ENCODE results near the gene XRCC4. TPM values are rescaled to one million over a fixed set of nuclear protein-coding genes. Genes with fewer than 3 reads are reported as not detected.
A peak's percentile ranks its signal among the peaks of the same experiment; 100 is the strongest.

The XRCC4 gene
- polyA plus RNA-seq, 1 of the 3 experiments (the other 2 are of a cell fraction) = 1.8 TPM

DNA sequence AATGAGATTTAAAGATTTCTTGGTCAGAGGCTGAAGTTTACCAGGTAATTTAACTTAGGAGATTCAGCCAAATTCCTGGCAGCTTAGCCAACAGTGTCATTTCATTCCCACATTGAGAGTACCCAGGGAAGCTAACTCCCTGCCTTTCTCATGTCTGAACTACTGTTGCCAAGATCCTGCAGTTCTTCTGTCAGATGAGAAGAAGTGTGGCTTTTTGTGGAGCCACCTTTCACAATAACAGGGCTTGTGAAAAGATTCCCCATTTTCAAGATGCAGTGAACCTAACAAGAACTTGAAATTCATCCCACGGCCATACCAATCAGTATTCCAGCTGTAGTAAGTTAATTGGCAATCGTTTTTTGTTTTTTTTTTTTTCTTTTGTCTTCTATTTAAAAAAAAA lies 176.4 kb downstream of the XRCC4 start (continued):
- TF ChIP-seq, protein P1, sequence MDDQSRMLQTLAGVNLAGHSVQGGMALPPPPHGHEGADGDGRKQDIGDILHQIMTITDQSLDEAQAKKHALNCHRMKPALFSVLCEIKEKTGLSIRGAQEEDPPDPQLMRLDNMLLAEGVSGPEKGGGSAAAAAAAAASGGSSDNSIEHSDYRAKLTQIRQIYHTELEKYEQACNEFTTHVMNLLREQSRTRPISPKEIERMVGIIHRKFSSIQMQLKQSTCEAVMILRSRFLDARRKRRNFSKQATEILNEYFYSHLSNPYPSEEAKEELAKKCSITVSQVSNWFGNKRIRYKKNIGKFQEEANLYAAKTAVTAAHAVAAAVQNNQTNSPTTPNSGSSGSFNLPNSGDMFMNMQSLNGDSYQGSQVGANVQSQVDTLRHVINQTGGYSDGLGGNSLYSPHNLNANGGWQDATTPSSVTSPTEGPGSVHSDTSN (IDR thresholded peaks at IDR 0.05) = no peak
- no peak for TF ChIP-seq NFIC (IDR thresholded peaks at IDR 0.05; ENCODE audit: borderline replicate concordance)
- no peak for TF ChIP-seq TEAD4 (IDR thresholded peaks at IDR 0.05; ENCODE audit: borderline replicate concordance, insufficient read depth)
- no peak for TF ChIP-seq CHD2 (IDR thresholded peaks at IDR 0.05; ENCODE audit: low read length, partially characterized antibody)
- no peak for TF ChIP-seq RFX5 (IDR thresholded peaks at IDR 0.05; ENCODE audit: low read length)

DNA sequence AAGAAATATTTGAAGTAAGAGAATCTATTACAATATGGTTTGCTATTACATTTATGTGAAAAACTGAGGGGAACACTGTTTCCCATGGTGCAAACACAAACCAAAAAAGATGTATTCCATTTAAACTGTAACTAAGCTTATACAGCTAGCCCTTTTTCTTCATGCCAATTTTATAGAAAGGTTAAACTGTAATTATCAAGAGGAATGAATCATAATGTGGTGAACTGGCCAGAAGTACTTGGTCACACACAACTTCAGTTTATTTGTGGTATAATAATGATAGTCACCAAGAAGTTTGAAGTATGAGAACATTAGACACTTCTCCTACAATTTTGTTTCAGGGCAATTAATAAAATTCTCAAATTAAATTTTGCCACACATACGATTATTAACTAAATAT lies 177.9 kb downstream of the XRCC4 start:
- no peak for DNase-seq
- no peaks in the 10 kb centered on the region; a peak in 1 of 4 replicates for H3K4me1 ChIP-seq (ENCODE audit: control insufficient read depth in 1 of 2, insufficient read depth in 2 of 2, low read depth in 1 of 2, low read length in 1 of 2)
- no peaks in the 10 kb centered on the region for H4K20me1 ChIP-seq (ENCODE audit: insufficient read depth)
- H3K79me2 ChIP-seq (ENCODE audit: insufficient read depth) = no peaks in the 10 kb centered on the region
- H3K9me2 ChIP-seq = 0 out of 2 replicates have a peak, but pooled peaks cover 4% of the 10 kb centered on the region
- H3K27ac ChIP-seq (ENCODE audit: low read depth in 2 of 2, low read length in 1 of 2) = no peak overlapping the region
- H3K9ac ChIP-seq = no peak overlapping the region
- H3F3A ChIP-seq (replicated peaks; ENCODE audit: insufficient read depth) = no peaks in the 10 kb centered on the region
- no peak overlapping the region for H3K4me2 ChIP-seq
- peaks cover 0 to 4% of the 10 kb centered on the region in 2 experiments for H3K36me3 ChIP-seq (replicated peaks in 1 of 2; ENCODE audit: control insufficient read depth in 1 of 2, insufficient read depth in 2 of 2, low read length in 1 of 2)
- 78% methylated on average over 1 of the region's 1 CpG for WGBS (ENCODE audit: low lambda C conversion rate)
- H2AFZ ChIP-seq (ENCODE audit: low read depth) = no peak overlapping the region
- H3K27me3 ChIP-seq (ENCODE audit: insufficient read depth) = no peaks in the 10 kb centered on the region
- ChIA-PET CTCF (no interaction called here), POLR2A (no interaction called here)
- no peak overlapping the region for H3K4me3 ChIP-seq (ENCODE audit: low read depth in 2 of 2, low read length in 1 of 2)
- no peaks in the 10 kb centered on the region for H3K9me3 ChIP-seq
- TF ChIP-seq FOSL2 (IDR thresholded peaks at IDR 0.05; ENCODE audit: borderline replicate concordance, low read depth) = peak; percentile 8; the same call in 1 of the 2 replicates
- no peak for TF ChIP-seq NFIC (IDR thresholded peaks at IDR 0.05; ENCODE audit: borderline replicate concordance)

DNA sequence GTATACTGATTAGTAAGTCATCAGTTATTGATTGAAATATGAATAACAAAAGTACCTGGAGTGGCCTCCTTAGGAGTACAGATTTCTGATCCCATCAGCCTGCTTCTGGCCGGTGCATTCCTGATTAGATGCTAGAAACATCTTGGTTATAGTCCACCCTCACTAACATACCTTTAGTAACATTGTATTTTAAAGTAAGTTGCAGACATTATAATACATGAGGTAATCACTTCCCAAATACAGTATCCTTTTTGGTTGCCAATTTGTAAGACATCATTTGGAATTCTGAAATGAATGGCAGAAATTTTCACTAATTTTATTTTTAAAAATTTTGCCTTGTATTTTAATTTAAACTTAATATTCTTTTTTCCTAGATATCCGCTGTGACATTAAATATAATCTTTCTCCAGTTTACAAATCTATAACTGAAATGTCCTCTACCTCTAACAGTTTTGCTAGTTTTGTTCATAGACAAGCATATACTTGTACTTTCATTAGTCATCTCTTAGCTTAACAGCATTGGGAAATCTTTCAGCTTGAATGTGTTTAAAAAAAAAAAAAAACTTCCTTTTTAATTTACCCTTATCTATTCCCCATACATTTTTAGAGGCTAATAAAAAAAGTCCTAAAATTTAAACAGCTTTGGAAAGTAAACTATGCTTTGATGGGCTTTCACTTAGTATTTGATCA lies 178.9 kb downstream of the XRCC4 start:
- WGBS (ENCODE audit: low lambda C conversion rate) = 99% methylated on average over 2 of the region's 2 CpGs
- DNase-seq = no peak
- Histone ChIP-seq H3F3A (replicated peaks; ENCODE audit: insufficient read depth) (no peaks in the 10 kb centered on the region), H3K27ac (ENCODE audit: low read depth in 2 of 2, low read length in 1 of 2) (no peak overlapping the region), H3K9me2 (0 out of 2 replicates have a peak, but pooled peaks cover 4% of the 10 kb centered on the region), H4K20me1 (ENCODE audit: insufficient read depth) (no peaks in the 10 kb centered on the region), H3K79me2 (ENCODE audit: insufficient read depth) (no peaks in the 10 kb centered on the region), H3K4me2 (no peak overlapping the region), H3K36me3 (replicated peaks in 1 of 2; ENCODE audit: control insufficient read depth in 1 of 2, insufficient read depth in 2 of 2, low read length in 1 of 2) (peaks cover 0 to 4% of the 10 kb centered on the region in 2 experiments), H3K4me1 (ENCODE audit: control insufficient read depth in 1 of 2, insufficient read depth in 2 of 2, low read depth in 1 of 2, low read length in 1 of 2) (no peaks in the 10 kb centered on the region; a peak in 1 of 4 replicates), H2AFZ (ENCODE audit: low read depth) (no peak overlapping the region), H3K9me3 (no peaks in the 10 kb centered on the region), H3K4me3 (ENCODE audit: low read depth in 2 of 2, low read length in 1 of 2) (no peak overlapping the region), H3K27me3 (ENCODE audit: insufficient read depth) (no peaks in the 10 kb centered on the region), H3K9ac (no peak overlapping the region)
- CTCF ChIA-PET = no interaction called here
- POLR2A ChIA-PET = no interaction called here
- no peak for TF ChIP-seq POLR2AphosphoS5 (IDR thresholded peaks at IDR 0.05; ENCODE audit: low read depth, low read length)
- no peak for TF ChIP-seq FOXJ3 (CRISPR knock-in tag; IDR thresholded peaks at IDR 0.05)
- TF ChIP-seq, protein P2, sequence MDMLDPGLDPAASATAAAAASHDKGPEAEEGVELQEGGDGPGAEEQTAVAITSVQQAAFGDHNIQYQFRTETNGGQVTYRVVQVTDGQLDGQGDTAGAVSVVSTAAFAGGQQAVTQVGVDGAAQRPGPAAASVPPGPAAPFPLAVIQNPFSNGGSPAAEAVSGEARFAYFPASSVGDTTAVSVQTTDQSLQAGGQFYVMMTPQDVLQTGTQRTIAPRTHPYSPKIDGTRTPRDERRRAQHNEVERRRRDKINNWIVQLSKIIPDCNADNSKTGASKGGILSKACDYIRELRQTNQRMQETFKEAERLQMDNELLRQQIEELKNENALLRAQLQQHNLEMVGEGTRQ (IDR thresholded peaks at IDR 0.05; ENCODE audit: borderline replicate concordance, low read depth, low read length) = no peak
- no peak for TF ChIP-seq RFX5 (IDR thresholded peaks at IDR 0.05; ENCODE audit: low read length)
- no peak for TF ChIP-seq EZH2phosphoT487 (IDR thresholded peaks at IDR 0.05; ENCODE audit: borderline replicate concordance, low read depth)
- TF ChIP-seq TAF1 (IDR thresholded peaks at IDR 0.05; ENCODE audit: borderline replicate concordance, low read depth, low read length) = no peak
- no peak for TF ChIP-seq FOSL2 (IDR thresholded peaks at IDR 0.05; ENCODE audit: borderline replicate concordance, low read depth)
- TF ChIP-seq SIN3A (IDR thresholded peaks at IDR 0.05; ENCODE audit: borderline replicate concordance, low read depth, low read length) = no peak
- no peak for TF ChIP-seq JUND (IDR thresholded peaks at IDR 0.05)
- TF ChIP-seq, protein P3, sequence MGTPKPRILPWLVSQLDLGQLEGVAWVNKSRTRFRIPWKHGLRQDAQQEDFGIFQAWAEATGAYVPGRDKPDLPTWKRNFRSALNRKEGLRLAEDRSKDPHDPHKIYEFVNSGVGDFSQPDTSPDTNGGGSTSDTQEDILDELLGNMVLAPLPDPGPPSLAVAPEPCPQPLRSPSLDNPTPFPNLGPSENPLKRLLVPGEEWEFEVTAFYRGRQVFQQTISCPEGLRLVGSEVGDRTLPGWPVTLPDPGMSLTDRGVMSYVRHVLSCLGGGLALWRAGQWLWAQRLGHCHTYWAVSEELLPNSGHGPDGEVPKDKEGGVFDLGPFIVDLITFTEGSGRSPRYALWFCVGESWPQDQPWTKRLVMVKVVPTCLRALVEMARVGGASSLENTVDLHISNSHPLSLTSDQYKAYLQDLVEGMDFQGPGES (IDR thresholded peaks at IDR 0.05; ENCODE audit: low read depth, low read length) = no peak
- TF ChIP-seq, protein P4, sequence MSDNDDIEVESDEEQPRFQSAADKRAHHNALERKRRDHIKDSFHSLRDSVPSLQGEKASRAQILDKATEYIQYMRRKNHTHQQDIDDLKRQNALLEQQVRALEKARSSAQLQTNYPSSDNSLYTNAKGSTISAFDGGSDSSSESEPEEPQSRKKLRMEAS (IDR thresholded peaks at IDR 0.05; ENCODE audit: low read depth) = no peak
- no peak for TF ChIP-seq EP300 (IDR thresholded peaks at IDR 0.05; ENCODE audit: borderline replicate concordance in 1 of 2, low read depth in 1 of 2, low read length in 1 of 2)
- no peak for TF ChIP-seq NFIC (IDR thresholded peaks at IDR 0.05; ENCODE audit: borderline replicate concordance)
- TF ChIP-seq, protein P1 (IDR thresholded peaks at IDR 0.05) = no peak
- TF ChIP-seq, protein P5, sequence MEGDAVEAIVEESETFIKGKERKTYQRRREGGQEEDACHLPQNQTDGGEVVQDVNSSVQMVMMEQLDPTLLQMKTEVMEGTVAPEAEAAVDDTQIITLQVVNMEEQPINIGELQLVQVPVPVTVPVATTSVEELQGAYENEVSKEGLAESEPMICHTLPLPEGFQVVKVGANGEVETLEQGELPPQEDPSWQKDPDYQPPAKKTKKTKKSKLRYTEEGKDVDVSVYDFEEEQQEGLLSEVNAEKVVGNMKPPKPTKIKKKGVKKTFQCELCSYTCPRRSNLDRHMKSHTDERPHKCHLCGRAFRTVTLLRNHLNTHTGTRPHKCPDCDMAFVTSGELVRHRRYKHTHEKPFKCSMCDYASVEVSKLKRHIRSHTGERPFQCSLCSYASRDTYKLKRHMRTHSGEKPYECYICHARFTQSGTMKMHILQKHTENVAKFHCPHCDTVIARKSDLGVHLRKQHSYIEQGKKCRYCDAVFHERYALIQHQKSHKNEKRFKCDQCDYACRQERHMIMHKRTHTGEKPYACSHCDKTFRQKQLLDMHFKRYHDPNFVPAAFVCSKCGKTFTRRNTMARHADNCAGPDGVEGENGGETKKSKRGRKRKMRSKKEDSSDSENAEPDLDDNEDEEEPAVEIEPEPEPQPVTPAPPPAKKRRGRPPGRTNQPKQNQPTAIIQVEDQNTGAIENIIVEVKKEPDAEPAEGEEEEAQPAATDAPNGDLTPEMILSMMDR (IDR thresholded peaks at IDR 0.05) = no peak
